GM03348 (cell line): ENCODE data around the gene ST3GAL5.

Experiments
- DNase-seq: peaks from one replicate; pipeline ENCODE4 v3.0.0; 2012; ENCODE audit warnings: low spot score

ST3GAL5 gene

GRCh38 chr2:85806358-85807118, 82.3 kb downstream of the ST3GAL5 start:
- no peak for DNase-seq

DNA sequence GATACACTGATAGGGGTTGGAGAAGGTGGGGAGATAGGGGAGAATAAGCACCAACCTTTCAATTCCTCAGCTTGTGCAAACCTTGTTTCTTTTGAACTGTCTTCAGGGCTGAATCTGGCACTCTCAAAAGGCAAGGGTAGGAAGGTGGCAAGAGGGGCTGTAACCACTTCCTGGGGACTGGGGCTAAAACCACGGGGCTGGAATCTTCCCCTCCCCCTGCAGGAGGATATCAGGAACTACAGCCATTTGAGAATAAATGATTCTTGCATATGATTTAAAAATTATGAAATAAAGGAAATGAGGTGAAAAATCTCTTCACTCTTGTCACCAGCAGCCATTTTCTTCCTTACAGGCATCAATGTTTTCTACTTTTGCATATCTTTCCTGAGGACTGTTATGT, 84.2 kb downstream of the ST3GAL5 start:
- peak; percentile 62 for DNase-seq

DNA sequence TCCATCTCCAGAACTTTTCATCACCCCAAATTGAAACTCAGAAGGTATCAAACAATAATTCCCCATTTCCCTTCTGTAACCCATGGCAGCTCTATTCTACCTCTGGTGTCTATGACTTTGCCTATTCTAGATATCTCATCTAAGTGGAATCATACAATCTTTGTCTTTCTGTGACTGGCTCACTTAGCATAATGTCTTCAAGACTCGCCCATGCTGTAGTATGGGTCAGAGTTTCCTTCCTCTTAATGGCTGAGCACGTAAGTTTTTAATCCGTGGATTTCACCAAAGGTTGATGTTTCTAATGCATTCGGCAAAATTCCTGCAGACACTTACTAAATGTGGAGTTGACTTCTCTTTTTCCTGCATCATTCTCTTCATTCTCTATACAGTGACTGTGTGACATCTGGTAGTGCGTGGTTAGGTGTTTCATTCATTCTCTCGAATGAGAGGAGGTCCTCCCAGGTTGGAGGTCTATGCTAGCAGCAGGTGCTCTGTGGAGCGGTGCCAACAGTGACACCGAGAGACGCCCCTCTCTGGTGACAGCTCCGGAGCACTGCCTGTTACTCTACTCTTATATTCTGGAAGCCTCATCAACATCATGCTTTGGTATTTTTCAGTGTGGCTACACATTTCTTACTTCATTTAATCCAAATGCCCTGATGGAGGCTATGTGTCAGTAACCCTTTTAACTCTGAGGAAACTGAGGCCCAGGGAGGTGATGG, 84.9 kb downstream of the ST3GAL5 start:
- no peak for DNase-seq

DNA sequence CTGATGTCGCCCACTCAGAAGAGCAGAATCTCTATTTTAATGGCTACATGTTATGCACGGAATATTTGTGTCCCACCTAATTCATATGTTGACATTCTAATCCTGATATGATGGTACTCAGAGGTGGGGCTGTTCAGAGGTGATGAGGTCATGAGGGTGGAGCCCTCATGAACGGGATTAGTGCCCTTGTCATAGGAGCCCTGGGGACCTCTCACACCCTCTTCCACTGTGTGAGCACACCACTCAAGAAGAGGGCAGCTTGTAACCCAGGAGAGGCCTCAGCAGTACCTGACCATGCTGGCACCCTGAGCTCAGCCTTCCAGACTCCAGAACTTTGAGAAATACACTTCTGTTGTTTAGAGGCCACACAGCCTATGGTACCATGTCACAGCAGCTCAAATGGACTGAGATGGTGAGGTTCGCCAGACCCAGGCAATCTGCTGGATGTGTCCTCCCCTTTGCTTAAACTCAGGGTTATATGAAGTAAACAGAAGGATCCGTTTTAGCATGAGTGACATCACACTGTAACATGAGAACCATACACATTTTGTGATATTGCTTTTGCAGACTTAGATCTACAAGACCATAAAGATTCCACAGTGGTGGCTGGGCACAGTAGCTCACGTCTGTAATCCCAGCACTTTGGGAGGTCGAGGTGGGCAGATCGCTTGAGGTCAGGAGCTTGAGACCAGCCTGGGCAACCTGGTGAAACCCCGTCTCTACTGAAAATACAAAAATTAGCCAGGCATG, 86.3 kb downstream of the ST3GAL5 start:
- no peak for DNase-seq

- no peak for DNase-seq
Measured at GRCh38 chr2:85801871-85802270, 86.9 kb downstream of the ST3GAL5 start.

- no peak for DNase-seq
Measured at GRCh38 chr2:85800586-85800985, 88.2 kb downstream of the ST3GAL5 start.

GRCh38 chr2:85799215-85799956, 89.4 kb downstream of the ST3GAL5 start:
- DNase-seq, result no peak

DNA sequence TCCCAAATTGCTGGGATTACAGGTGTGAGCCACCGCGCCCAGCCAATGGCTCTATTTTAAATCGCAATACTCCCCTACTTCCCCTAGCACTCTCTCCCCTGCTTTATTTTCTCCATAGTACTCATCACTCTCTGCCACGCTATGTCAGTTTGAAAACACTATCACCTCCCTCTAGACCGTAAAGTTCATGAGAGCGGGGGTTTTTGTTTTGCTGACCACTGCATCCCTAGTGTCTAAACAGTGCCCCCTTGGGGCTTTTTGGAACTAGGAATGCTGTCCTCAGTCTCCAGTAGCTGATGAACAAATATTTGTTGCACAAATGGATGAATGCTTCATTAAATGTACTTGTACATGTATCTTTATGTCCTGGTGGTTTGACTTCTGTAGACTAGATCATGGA, 90.9 kb downstream of the ST3GAL5 start:
- DNase-seq, result peak; percentile 50

GRCh38 chr2:85797263-85797660, 91.5 kb downstream of the ST3GAL5 start:
- DNase-seq, result no peak

DNA sequence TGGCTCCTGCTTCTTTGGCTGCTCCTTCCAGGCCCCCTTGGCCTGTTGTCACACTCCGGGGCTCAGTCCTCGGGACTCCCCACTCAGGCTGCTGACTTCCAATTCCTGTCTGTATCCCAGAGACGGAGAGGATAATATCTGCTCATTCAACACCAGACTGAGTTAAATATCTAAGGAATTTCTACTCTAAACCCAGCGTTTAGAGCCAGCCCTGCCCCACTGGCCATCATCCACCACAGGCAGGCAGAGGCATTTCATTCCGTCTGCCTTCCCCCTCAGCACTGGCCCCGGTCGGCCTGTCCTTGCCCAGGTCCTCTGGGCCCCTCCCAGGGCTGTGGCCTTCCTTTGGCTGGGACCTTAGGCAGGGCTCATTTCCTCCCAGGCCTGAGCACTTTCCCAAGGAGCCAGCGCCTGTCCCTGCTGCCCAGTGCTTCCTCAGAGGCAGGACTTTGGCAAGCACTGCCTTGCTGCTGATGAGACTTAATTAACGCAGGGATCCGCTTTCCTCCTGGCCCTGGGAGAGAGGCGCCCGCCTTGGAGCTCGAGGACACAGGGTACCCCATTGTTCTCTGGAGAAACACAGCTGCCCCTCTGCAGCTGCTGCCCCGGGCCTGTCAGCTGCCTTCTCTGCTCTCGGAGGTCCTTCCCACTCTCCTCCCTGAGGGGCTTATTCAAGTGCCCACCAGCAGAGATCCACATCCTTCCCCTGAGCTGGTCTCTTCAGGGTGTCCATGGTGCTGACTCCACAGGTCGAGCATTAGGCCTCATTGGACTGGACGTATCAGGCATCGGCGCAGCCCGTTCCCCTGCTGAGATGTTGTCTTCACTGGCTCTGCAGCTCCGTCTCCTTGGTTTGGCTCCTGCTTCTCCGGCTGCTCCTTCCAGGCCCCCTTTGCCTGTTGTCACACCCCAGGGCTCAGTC, 92.2 kb downstream of the ST3GAL5 start:
- DNase-seq, result peak; percentile 87

DNA sequence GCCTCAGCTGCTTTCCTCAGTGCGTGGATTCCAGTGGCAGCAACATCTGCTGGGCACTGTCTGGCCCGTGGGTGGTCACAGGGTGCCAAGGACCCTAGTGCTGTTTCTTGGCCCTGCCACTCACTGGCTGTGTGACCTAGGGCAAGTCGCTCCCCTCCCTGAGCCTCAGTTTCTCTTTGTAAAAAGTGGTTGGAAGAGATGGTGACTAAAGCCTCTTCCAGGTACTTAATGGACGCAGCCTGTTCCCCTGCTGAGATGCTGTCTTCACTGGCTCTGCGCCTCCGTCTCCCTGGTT, 92.8 kb downstream of the ST3GAL5 start:
- DNase-seq, result no peak

DNA sequence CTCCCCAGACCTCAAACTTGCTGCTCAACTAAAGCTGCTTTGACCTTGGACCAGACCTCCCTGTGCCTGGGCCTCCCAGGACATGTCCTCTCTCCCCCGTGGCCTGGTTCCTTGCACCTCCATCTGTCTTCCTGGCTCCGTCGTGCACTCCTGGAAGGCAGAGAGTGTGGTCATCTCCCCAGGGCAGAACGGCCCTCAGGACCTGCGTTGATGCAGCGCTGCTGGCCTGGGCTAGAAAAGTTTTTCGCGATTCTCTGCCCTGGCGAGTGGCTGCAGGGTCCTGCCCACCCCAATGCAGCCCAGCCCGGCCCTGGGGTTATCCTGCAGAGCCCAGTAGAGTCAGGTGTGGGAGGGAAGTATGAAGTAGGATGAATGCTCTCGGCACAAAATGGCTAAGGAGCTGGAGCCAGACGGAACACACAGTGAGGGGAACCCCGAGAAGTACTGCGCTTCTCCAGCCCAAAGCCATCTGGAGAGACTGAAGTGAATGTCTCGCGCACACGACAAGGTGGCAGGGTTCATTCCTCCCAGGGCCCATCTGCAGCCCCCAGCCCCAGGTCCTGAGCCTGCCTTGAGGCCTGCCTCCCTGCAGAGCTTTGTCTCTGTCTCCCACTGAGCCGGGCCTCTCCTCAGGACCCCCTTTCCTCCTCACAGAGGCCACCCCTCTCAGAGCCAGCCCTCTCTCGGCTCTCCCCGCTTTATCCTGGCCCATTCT, 93.3 kb downstream of the ST3GAL5 start:
- no peak for DNase-seq

GRCh38 chr2:85794491-85795121, 94.2 kb downstream of the ST3GAL5 start:
- no peak for DNase-seq

GRCh38 chr2:85794038-85794441, 94.8 kb downstream of the ST3GAL5 start:
- no peak for DNase-seq

DNA sequence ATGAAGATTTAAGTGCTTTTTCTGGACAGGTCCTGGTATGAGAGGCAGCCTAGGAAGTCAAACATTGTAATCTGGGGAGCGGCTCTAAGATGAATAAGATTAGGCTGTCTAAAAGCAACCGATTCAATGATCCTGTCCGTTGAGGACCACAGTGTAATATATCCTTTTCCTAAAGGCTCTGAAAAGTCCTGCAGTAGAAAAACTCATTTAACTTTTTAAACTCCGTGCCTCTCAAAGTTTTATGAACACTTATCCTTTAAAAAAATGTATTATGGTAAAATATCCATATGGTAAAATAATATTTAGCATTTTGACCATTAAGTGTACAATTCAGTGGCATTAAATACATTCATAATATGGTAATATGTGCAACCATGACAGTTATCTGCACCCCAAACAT, 95.2 kb downstream of the ST3GAL5 start:
- DNase-seq, result no peak

- peak; percentile 78 for DNase-seq
Measured at GRCh38 chr2:85792783-85793441, 95.9 kb downstream of the ST3GAL5 start.

- DNase-seq, result no peak
Measured at GRCh38 chr2:85791704-85792565, 96.9 kb downstream of the ST3GAL5 start.

DNA sequence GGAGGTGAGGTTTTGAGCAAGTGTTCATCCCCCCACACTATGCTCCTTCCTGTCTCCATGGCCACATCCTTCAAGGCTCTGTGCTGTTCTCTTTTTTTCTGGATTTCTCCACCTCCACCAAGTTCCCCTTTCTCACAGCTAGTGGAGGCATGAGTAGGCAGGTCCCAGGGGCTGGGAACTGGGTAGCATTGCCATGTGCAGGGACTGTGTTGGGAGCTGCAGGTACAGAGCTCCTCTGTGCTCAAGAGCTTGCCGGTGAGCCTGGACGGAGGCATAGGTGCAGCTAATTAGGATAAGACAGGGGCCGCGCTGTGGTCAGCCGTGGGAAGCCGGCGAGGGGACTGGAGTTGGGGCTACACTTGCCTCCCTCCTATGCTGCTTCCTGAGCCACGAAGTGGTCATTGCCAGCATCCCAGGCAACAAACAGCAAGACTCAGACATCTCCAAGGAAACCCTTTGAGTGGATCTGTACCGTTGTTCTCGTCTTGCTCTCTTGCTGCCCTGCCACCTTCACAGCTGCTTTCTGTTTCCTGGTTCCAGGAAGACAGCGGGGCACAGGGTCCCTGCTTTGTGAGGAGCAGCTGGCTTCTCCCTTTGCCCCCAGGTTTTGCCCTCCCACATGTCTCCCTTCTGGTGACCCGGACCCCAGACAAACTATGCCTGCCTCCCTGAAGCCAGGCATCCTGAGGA, 98.1 kb downstream of the ST3GAL5 start:
- no peak for DNase-seq
